Kidney capillary endothelial cell (primary cell): ENCODE results near the gene PDGFA.

ENCODE experiments used
- DNase-seq: peaks from one replicate; pipeline ENCODE4 v3.0.0-alpha.2; 2018; ENCODE audit warnings: low spot score

The PDGFA gene

DNA sequence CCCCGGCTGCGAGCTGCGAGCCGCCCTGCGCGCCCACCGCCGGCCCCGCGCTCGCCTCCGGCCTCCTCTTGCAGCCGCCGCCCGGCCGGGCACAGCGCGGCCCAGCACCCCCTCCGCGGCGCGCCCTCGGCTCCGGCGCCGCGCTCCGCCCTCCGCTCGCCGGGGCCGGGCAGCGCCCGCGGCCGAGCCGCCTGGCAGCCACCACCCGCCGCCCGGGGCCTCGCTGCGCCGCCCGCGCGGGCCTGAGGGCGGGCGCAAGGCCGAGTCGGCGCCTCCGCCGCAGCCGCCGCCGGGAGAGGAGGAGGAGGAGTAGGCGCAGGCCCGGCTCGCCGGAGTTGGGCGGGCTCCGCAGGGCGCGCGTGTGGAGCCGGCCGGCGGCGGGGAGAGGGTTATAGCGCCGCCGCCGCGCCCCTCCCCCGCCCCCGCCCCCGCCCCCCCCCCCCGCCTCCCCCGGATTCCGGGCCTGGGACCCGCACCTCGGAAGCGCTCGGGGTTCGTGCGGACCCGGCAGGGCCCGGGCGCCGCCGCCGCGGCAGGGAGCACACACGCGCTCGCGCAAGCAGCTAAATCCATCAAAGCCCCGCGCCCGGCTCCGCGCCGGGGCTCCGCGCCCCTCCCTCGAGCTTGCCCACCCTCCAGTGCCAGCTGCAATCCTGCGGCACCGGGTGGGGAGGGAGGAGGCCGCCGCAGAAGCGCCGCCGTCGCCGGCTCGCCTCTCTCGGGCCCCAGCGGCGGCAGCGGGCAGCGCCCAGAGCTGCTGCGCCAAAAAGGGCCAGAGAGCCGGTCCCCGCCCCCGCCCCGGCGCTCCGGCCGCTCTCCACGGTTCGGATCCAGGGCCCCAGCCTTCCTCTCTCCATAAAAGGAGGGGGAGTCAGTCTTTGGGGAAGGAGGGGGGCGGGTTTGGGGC lies at the start of gene PDGFA:
PDGFA (minus strand) TSS at position 363 of the 907 bp plus-strand sequence. CDS start 845 bp downstream, outside the sequence.
- DNase-seq = no peak

DNA sequence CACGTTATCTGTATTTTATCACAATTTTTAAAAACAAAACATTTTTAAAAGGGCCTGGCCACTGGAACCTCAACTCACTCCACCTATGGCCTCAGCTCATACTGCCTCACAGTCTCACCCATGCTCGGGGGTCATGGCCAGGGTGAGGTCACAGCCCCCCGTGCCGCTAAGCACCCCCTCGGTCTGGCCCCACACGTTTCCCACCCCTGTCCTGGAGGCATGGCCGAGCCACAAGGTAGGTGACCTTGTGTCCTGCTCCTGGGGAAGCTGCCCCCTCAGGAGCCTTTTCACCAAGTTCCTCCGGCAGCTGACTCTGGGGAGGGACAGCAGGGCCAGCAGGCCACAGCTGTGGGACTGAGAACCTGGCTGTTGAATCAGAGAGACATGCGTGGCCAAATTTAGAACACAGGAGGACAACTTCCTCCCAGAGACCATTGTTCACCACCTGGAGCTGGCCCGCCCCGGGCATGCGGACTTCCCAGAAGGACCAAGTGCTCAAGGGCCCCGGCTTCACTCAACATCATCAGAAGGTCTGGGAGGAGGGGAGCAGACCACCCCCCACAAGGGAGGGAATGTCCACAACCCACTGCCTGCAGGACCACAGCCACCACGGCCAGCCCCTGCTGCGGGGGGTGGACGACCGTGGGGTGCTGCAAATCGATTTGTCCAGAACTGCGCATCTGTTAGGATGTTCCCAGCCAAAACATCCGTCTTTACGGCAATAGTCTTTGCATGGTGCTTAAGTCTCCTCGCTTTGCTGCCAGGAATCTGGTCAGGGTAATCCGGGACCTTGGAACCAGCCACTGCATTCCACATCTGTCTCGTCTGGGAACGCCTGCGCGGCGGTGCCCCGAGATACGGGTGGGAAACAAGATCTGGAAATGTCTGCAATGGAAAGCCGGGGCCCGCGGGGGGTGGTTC lies 48.6 kb upstream of the PDGFA start:
- peak; percentile 15 for DNase-seq

DNA sequence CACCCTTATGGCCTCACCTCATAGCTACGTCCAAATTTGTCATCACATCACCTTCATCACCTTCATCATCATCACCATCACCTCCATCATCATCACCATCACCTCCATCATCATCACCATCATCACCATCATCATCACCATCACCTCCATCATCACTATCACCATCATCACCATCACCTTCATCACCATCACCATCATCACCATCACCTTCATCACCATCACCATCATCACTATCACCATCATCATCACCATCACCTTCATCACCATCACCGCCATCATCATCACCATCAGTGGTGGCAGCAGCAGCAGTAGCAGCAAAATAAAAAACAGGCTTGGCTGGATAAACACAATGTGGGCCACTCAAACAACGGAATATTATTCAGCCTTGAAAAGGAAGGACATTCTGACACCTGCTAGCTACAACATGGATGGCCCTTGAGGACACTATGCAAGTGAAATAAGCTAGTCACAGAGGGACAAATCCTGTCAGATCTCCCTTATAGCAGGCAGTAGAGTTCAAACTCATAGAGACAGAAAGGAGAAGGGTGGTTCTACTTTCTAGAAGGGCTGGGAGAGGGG lies 47.7 kb upstream of the PDGFA start:
- DNase-seq = no peak

DNA sequence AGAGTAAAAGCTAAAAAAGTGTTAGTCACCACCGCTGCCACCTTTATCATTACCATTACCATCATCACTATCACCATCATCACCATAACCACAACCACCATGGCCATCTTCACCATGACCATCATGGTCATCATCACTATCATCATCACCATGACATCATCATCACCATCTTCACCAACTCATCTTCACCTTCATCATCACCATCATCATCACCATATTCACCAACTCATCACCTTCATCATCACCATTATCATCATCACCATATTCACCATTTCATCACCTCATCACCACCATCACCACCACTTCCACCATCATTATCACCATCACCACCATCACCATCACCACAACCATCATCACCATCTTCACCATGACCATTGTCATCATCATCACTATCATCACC lies 46.5 kb upstream of the PDGFA start:
- no peak for DNase-seq

DNA sequence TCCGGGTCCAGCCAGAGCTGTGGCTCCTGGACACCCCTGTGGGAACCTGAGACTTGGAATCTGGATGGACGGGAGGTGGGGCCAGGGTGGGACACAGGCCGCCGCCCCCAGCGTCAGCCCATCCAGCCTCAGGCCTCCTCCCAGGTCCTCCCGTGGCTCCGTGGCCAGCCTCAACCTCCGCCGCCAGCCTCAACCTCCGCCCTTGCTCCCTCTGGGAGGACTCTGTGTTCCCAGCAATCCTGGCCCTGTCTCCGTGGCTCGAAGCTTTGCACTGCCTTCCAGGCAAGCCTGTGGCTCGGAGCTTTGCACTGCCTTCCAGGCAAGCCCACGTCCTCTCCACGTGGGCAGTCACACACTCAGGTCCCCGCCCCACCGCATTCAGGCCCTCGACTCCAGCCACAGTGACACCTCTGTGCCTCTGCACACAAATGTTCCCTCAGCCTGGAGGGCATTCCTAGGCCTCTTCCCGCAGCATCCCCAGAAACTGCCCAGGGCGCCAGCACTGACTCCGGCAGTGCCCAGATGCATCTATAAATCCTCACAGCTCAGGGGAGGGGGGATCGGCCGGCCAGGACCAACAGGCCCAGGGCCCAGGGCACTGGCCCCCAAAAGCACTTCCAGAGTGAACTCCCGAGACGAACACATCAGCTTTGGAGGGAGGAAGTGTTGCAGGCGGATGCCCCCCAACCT lies 44.7 kb upstream of the PDGFA start:
- no peak for DNase-seq

DNA sequence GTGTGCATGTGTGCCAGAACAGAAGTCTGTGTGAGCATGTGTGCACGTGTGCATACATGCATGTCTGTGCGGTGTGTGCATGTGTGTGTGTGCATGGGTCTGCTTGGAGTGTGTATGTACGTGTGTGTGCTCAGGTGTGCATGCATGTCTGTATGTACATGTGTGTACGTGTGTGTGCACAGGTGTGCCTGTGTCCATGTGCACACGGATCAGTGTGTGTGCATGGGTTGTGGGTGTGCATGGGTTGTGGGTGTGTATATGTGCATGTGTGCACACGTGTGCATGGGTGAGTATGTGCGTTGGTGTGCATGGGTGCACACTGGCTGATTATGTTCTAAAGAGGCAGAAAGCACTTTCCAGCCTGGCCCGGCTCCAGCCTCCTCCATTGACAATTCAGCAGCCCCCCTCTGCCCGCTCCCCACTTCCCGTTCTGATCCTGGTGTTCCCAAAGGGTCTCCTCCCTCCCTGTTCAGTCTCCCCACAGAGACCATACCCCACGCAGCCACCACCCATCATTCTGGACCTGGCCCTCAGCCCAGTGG lies 44.1 kb upstream of the PDGFA start:
- DNase-seq = no peak

DNA sequence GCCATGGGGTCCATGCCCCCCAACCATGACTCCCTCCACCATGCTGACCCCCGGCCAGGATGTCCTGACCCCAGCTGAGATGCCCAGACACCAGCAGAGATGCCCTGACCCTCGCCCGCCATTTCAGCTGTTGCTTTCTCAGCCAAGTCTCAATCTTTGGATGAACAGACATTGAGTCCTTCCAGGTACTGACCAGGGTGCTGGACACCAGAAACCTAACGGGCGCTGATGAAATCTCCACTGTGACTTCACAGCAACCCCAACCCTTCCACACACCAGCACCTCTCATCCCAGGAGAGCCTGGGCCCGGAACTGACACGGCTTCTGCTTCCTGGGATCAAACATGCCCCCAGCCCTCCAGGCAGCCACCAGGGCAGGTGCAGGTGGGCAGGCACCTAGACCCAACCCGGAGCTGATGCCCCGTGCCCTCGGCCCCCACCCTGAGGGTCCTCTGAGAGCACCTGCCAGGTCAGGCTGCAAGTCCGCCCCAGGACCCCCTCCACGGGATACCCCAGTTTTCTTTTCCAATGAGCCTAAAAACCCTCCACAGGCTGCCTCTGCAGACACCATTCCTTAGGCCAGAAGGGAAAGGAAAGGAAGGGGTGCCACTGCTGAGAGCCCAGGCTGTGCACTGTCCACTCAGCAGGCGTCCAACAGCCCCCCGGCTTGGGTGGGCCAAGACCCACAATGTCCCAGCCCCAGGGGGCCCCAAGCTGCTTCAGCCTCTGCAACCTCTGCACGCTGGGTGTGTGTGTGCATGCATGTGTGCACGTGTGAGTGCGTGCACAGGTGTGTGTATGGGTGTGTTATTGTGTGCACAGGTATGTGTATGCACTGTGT lies 43.4 kb upstream of the PDGFA start:
- DNase-seq = no peak

DNA sequence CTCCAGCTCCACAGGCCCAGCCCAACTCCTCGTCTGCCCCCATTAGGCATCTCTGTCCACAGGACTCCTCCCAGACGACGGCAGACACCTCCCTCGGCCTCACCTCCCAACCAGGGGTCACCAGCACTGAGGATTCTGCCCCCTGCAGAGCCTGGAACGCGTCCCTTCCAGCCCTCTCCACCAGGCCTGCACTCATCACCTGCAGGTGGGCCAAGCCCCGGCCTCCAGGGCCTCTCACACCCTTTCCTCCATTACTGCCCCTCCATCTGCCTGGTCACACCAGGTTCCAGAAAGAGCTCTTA lies 42.7 kb upstream of the PDGFA start:
- DNase-seq = no peak

DNA sequence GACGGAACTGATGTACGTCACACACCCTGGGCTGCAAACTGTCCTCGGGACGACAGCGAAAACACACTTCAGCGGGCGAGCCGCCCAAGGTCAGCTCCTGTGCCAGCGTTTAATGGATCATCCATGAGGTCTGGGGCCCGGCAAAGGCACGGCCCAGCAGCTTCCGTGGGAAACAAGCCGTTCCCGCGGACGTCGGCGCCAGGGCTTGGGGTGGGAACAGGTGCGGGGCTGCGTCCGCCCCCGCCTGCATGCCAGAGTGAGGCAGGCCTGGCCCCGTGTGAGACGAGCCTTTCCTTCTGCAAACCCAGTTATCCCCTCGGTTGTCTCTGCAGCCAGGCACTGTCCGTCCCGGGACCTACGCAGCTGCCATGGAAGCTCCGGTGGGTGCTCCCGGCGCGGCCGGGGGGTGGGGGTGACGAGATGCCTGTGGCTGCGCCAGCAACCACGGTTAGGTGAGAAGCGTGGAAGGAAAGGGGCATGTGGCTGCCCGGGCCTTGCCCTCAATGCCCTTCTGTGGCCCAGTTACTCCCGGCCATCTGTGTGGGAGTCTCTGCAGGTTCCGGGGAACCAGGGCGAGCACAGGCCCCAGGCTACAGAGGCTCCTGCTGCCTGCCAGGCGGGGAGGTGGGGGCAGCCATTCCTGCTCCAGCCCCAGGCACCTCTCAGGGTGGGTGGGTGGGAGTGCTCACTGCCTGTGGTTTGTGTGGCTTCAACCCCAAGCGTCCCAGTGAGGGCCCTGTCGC lies 42.2 kb upstream of the PDGFA start:
- no peak for DNase-seq

DNA sequence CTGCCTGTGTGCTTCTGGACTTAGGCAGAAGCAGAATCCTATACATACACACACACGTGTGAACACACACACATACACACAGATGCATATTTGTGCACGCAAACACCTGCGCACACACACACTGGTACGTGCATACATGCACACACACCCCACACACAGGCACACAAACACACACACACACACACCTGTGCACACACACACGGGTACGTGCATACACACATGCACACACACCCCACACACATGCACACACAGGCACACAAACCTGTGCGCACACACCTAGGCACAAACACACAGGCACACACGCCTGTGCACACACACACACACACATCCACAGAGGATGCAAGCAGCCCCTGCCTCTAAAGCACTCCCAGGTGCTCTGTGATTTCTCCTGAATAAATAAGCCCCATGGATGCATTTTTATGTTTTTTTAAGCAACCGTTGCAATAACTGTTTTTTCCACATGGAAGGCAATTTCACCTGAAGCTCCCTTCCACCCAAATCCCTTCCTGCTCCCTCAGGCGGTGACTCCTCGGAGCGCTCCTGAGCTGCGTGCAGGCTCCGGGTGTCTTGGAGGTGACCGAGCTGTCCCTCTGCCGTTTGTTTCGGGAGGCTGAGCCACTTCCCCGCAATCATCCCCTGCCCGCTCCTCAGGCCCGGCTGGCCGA lies 41.5 kb upstream of the PDGFA start:
- no peak for DNase-seq

DNA sequence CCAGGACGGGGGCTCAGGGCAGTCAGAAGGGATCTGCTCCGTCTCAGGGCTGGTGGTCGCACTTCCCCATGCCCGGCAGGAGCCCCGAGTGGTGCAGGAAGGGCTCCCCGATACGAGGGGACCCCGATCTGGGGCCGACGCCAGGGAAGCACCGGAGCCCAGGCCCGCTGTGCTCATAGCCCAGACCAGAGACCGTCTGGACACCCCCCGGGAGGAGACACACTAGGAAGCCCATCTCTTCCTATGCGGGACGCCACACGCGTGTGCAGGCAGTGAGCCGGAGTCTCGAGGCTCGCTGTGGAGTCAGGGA lies 39.7 kb upstream of the PDGFA start:
- DNase-seq = no peak

DNA sequence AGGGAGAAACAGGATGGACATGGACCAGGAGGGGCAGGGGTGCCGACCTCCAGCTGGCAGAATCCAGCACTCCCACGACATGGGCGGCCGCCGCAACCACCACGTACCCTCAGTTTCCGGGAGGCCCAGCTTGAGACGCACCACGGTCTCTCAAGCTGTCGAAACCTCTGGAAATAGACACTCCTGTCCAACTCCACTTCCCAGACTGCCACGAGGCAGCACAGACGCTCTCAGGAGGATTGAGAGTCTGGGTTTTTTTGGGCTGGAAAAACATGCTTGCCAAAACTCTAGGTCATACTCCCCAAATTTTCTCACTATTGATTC lies 37.9 kb upstream of the PDGFA start:
- no peak for DNase-seq

DNA sequence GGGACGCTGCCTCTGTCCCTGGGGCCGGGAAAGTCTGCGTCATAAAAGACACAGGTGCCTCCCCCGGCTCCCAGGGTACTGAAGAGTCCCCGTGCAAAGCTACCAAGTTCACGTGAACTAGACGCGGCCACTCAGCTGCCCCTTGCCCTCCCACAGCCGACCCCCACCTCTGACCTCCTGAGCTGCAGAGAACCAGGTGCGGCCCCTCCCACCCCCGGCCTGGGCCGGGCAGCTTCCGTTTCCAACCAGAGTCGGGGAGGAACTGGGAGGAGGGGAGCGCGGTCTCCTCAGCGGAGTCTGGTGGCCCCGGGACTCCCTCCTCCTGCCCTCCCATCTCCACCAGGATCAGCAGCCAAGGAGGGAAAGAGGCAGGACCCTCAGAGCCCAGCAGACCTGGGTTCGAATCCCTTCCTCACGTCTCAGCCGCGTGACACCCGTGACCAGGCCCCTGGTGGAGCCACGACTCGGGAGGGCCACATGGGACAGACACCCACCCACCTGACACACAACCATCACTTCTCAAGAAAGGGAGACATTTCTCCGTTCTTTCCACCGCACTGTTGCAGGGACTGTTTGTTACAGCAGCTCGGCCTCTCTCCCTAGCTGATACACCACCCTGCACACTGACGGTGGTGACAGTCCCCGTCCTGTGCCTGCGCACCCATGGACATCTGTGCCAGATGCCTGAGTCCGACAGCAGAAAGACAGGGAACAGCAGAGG lies 37.4 kb upstream of the PDGFA start:
- DNase-seq = no peak

DNA sequence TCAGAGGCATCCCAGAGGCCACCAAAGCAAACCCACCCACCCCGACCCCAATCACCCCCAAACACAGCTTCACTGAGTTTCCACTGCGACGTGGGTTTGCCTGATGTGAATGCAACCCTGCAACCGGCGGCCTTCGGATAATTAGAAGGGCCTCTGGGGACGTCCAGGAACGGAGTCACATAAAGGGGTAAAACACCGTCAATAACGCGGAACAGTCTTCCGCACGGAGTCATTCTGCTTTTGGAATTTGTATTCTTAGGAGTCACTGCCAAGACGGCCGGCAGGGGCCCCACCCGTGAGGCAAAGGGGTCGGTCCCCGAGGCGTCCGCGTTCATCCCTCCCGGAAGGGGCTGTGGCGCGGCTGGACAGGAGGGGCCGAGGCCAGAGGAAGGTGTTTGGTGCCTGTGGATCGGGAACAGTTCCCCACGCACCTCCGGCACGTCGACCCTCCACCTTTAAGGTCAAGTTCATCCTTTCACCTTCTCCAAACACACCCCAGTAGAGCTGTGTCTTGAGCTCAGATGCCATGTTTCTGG lies 36.7 kb upstream of the PDGFA start:
- DNase-seq = no peak

DNA sequence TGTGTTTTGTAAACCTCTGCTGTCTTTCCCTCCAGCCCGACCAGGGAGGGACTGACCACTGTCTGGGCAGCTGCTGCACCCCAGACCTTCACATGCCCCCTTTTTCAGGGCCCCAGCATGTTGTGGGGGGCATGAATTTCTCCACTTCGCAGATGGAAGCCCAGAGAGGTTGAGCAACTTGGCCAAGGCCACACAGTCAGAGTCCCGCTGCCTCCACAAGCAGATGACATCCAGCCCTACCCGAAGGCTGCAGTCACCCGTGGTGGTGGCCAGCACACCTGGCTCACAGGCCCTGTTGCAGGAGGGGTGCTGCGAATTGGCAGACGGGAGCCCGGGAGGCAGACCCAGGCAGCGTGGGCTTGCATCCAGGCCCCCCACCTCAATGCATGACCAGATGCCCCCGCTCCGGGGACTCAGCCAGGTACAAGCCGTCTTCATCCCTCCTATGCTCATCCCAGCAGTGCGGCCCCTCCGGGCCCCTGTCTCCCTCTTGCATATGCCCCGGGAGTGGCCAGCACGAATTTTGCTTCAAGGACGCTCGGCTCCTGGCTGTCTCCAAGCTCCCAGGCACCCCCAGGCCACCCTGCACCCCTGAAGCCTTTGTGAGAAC lies 36.0 kb upstream of the PDGFA start:
- DNase-seq = no peak

DNA sequence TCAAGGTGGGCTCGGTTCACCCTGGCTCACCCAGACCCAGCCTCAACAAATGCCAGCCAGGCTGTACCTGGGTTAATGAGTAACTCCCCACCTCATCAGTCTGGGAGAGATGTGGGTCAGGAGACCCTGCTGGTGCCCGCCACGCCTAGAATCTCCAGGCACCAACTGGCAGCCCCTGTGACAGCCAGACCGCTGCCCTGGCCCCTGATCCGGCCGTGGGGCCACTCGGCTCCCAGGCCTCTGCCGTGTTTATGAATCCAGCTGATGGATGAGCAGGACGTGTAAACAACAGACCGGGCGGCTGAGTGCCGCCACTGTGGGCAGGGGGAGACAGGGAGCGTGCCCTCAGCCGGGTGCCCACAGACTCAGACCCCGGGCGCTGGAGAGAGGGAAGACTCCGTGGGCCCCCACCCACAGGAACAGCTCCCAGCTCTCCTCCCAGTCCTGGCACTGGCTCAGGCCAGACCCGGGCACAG lies 34.0 kb upstream of the PDGFA start:
- DNase-seq = no peak

DNA sequence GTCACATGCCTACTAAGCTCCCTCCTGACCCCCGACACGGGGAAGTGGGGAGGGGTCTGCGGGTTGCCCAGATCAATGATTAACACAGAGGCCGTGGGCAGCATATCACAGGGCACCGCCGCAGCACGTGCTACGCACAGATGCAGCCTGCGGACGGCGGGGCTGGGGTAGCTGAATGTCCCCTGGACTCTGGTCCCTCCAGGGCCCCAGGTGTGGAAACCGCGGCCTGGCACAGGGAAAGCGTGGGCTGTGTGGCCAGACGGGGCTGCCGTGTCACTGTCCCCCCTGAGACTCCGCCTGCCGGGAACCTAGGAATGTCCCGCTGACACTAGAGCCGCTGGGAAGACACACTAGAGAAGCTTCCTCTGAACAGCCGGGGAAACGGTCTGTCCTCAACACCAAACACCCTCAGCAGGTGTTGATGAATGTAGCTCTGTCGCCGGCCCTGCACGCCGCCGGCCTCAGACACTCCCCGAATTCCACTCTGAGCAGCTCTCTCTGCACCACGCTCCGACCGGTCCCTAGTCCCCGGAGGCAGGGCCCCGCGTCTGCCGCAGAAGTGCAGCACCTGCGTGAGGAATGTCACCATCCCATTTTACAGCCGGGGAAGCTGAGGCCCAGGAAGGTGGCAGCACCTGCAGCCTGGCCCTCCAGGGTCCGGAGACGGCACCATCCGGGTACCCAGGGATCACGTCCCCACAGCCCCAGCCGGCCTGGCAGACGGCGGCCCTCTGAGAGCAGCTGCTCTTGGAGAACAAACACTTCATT lies 33.4 kb upstream of the PDGFA start:
- DNase-seq = no peak
